Activated naive CD4-positive, alpha-beta T cell treated with anti-CD3 and anti-CD28 coated beads for 36 hours (primary cell): ENCODE measurements around the gene MZF1. TPM values are rescaled to one million over a fixed set of nuclear protein-coding genes. Genes with fewer than 3 reads are reported as not detected.

Experiments used
- CTCF ChIA-PET: fragments of 350-600 bp; sonication (Branson Sonifier 250); formaldehyde crosslinking; loops from one replicate; lab custom pipeline; 2021; ENCODE audit warnings: antibody characterized with exemption; lab: Charles Lee
- DNase-seq: peaks from one replicate; pipeline ENCODE4 v3.0.0-alpha.2; 2020
- H3K27ac Mint-ChIP-seq: one replicate; pipeline ENCODE4 v1.8.0; 2021; ENCODE audit warnings: mild to moderate bottlenecking, mixed read lengths
- H3K27me3 Mint-ChIP-seq: one replicate; pipeline ENCODE4 v1.8.0; 2021; ENCODE audit warnings: low read depth, mixed read lengths
- H3K36me3 Mint-ChIP-seq: one replicate; pipeline ENCODE4 v1.8.0; 2021; ENCODE audit warnings: low read depth, mixed read lengths
- H3K4me1 Mint-ChIP-seq: one replicate; pipeline ENCODE4 v1.8.0; 2021; ENCODE audit warnings: low read depth, mixed read lengths
- H3K4me3 Mint-ChIP-seq: one replicate; pipeline ENCODE4 v1.8.0; 2021; ENCODE audit warnings: mild to moderate bottlenecking, moderate library complexity, mixed read lengths
- H3K9me3 Mint-ChIP-seq: one replicate; pipeline ENCODE4 v1.8.0; 2021; ENCODE audit warnings: mixed read lengths
- intact Hi-C: fragments of 100-400 bp; cut with micrococcal nuclease; formaldehyde crosslinking; loops from one replicate; pipeline ENCODE4 v1.15.1; 2023
- total RNA-seq, 2 experiments: library from RNA; stranded (reverse); gene quantifications; one replicate each; pipeline ENCODE4 v1.2.3, GENCODE V29; 2021

Gene MZF1
- total RNA-seq, 2 experiments from 2014 or later = 13.3 to 13.4 TPM

DNA sequence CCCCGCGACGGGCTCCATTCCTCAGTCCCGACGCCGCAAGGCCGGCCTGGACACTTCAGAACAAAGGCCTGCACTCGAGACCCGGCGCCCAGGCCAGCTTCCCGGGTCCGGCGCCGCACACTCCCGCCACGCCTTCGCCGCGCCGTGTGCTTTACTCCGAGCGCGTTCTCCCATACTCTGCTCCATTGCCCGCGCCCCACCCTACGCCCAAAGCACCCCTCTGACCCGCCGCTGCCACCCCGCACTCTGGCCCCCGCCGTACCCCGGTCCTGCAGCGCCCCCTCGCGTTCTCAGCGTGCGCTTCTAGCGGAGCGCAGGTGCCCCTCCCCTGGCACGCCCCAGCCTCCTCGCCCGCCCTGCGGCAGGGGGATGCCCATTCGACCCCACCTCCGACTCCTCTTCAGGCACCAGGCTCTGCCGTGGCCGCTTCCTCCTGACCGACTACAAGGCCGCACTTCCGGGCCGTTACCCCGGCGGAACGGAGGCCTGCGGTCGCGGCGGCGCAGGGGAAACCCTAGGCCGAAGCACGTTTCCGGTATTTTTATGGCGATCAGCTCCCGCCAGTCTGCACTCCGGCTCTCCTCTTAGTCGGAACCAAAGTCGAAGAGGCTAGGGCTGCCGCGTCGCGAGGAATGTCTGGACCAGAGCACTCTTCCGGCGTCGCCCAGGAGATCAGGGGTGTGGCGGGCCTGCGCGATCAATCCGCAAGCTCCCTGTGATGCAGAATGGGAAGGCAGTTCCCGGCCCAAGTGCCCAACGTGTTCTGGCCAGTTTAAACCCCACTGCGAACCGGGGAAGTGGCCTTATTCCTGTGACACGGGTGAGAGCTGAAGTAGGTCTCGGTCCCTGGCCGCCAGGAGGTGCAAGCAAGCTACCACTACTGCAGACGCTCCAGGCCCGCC is 53.5 kb downstream of the MZF1 start, which contains the start of gene ZBTB45:
Gene ZBTB45 (minus strand): TSS at position 456 of the 902 bp plus-strand sequence. CDS start 2,137 bp downstream, outside the sequence.
- peak within 1 kb of the TSS; percentile 93 for H3K4me3 Mint-ChIP-seq
- DNase-seq = peak; percentile 94
- CTCF ChIA-PET = interaction anchor here (0.6 to 6.4 kb wide), 22 partner anchors 9 to 292 kb away, joined by 3 to 52 read pairs (median 4); partner anchors contain the start of genes CHMP2A, TRIM28 and ZNF544
- H3K27me3 Mint-ChIP-seq = no peaks in the 10 kb centered on the region
- H3K4me1 Mint-ChIP-seq = peaks cover 38% of the 10 kb centered on the region
- H3K36me3 Mint-ChIP-seq = peaks cover 23% of the 10 kb centered on the region
- H3K27ac Mint-ChIP-seq = peak within 1 kb of the TSS; percentile 98
- intact Hi-C loops = loop anchor here (1.0 kb wide), 10 partner anchors 25 to 337 kb away; partner anchors contain the start of genes CHMP2A, MZF1, TRIM28 and ZNF324
- no peaks in the 10 kb centered on the region for H3K9me3 Mint-ChIP-seq

- H3K4me1 Mint-ChIP-seq = peaks cover 40% of the 10 kb centered on the region
- intact Hi-C loops = loop anchor here (1.0 kb wide), 10 partner anchors 25 to 337 kb away; partner anchors contain the start of genes CHMP2A, MZF1, TRIM28 and ZNF324
- peak; percentile 77 for DNase-seq
- H3K4me3 Mint-ChIP-seq = peak overlapping the region; percentile 93
- H3K9me3 Mint-ChIP-seq = no peaks in the 10 kb centered on the region
- CTCF ChIA-PET = interaction anchor here (1.0 to 6.4 kb wide), 9 partner anchors 10 to 62 kb away, joined by 3 to 52 read pairs (median 5); partner anchors contain the start of genes CHMP2A and TRIM28
- H3K27me3 Mint-ChIP-seq = no peaks in the 10 kb centered on the region
- peaks cover 23% of the 10 kb centered on the region for H3K36me3 Mint-ChIP-seq
- H3K27ac Mint-ChIP-seq = peak overlapping the region; percentile 98
These were observed 54.1 kb downstream of the MZF1 start for GRCh38 chr19:58519087-58519354.

GRCh38 chr19:58518256-58519086 is 54.7 kb downstream of the MZF1 start:
- DNase-seq = no peak
- H3K4me1 Mint-ChIP-seq = peaks cover 42% of the 10 kb centered on the region
- intact Hi-C loops = loop anchor here (1.0 kb wide), 10 partner anchors 26 to 336 kb away; partner anchors contain the start of genes CHMP2A, MZF1, TRIM28 and ZNF324
- H3K27ac Mint-ChIP-seq = peak overlapping the region; percentile 98
- peaks cover 23% of the 10 kb centered on the region for H3K36me3 Mint-ChIP-seq
- CTCF ChIA-PET = interaction anchor here (1.0 to 6.4 kb wide), 9 partner anchors 10 to 63 kb away, joined by 3 to 52 read pairs (median 4); partner anchors contain the start of genes CHMP2A and TRIM28
- peak overlapping the region; percentile 93 for H3K4me3 Mint-ChIP-seq
- H3K27me3 Mint-ChIP-seq = no peaks in the 10 kb centered on the region
- no peaks in the 10 kb centered on the region for H3K9me3 Mint-ChIP-seq

DNA sequence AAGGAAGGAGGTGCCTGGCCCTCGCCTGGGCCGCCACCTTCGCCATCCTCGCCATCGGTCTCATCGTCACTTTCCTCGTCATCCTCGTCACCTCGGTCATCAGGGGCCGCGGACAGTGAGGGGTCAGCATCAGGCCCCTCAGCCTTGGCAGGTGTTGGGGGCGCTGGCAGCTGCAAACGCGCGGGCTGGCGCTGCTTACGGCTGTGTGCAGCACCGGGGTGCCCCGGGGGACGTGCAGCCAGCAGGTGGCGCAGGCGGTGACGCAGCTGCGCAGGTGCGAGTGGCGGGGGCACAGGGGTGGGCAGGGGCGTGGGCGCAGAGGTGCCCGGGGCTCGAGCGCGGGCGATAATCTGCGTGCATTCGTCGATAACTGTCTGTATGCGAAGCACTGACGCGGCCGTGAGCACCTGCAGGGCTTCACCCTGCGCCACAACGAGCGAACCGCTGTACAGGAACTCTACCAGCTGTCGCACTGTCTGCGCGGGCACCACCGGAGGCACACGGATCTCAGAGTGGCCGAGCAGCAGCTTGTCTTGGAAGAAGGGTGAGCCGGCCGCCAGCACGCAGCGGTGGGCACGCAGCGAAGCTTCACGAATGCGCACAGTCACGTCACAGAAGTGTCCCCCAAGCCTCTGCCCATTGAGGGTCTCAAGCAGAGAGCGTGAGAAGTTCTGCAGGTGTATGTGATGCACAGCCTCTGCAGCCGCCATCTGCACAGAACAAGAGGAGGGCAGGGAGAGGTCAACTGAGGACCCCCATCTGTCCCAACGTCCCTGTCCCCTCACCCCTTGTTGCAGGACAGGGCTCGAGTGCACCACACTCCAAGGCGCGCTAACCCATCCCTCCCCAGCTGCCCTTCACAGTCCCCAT is 55.9 kb downstream of the MZF1 start:
- peaks cover 23% of the 10 kb centered on the region for H3K36me3 Mint-ChIP-seq
- CTCF ChIA-PET = interaction anchor here (0.6 to 6.4 kb wide), 4 partner anchors 37 to 64 kb away, joined by 3 to 52 read pairs (median 4); partner anchors contain the start of gene CHMP2A
- intact Hi-C loops = no loop called here
- H3K27me3 Mint-ChIP-seq = no peaks in the 10 kb centered on the region
- peaks cover 47% of the 10 kb centered on the region for H3K4me1 Mint-ChIP-seq
- DNase-seq = no peak
- H3K9me3 Mint-ChIP-seq = no peaks in the 10 kb centered on the region
- H3K4me3 Mint-ChIP-seq = no peak overlapping the region
- no peak overlapping the region for H3K27ac Mint-ChIP-seq

- H3K9me3 Mint-ChIP-seq = no peaks in the 10 kb centered on the region
- no peaks in the 10 kb centered on the region for H3K27me3 Mint-ChIP-seq
- DNase-seq = no peak
- H3K4me1 Mint-ChIP-seq = peaks cover 46% of the 10 kb centered on the region
- CTCF ChIA-PET = interaction anchor here (0.6 to 6.4 kb wide), 3 partner anchors 38 to 65 kb away, joined by 3 to 52 read pairs (median 3); partner anchors contain the start of gene CHMP2A
- H3K36me3 Mint-ChIP-seq = peaks cover 23% of the 10 kb centered on the region
- H3K27ac Mint-ChIP-seq = no peak overlapping the region
- intact Hi-C loops = no loop called here
- peak overlapping the region; percentile 88 for H3K4me3 Mint-ChIP-seq
These were observed 56.8 kb downstream of the MZF1 start for GRCh38 chr19:58516246-58516836.

DNA sequence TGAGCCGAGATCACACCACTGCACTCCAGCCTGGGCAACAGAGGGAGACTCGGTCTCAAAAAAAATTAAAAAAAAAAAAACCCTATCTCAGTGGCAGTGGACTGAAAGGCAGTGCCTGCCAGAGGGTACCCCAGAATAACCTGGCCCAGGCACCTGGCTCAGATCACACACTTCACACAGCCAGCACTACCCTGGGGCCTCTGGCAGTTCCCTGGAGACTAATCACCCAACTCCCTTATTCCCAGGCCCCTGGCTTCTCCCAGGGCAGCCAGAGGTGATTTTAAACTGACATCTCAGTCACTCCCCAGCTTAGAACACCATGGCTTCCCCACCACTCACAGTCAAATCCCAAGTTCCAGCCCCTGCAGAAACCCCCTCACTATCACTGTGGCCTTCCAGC is 57.9 kb downstream of the MZF1 start:
- H3K4me1 Mint-ChIP-seq = peaks cover 40% of the 10 kb centered on the region
- intact Hi-C loops = no loop called here
- peaks cover 23% of the 10 kb centered on the region for H3K36me3 Mint-ChIP-seq
- H3K27me3 Mint-ChIP-seq = no peaks in the 10 kb centered on the region
- H3K4me3 Mint-ChIP-seq = peak overlapping the region; percentile 88
- H3K27ac Mint-ChIP-seq = peak overlapping the region; percentile 13
- no peak for DNase-seq
- CTCF ChIA-PET = interaction anchor here (1.8 kb wide), 1 partner anchor 66 kb away, joined by 16 read pairs; no protein-coding TSS in a partner anchor
- H3K9me3 Mint-ChIP-seq = no peaks in the 10 kb centered on the region

GRCh38 chr19:58514564-58515022 is 58.5 kb downstream of the MZF1 start:
- H3K4me1 Mint-ChIP-seq = peaks cover 38% of the 10 kb centered on the region
- no peaks in the 10 kb centered on the region for H3K27me3 Mint-ChIP-seq
- H3K4me3 Mint-ChIP-seq = peak overlapping the region; percentile 88
- H3K9me3 Mint-ChIP-seq = no peaks in the 10 kb centered on the region
- peak overlapping the region; percentile 83 for H3K27ac Mint-ChIP-seq
- peaks cover 22% of the 10 kb centered on the region for H3K36me3 Mint-ChIP-seq
- intact Hi-C loops = loop anchor here (1.0 kb wide), 5 partner anchors 15 to 106 kb away; partner anchors contain the start of genes MZF1, UBE2M and ZNF584
- CTCF ChIA-PET = interaction anchor here (0.6 to 1.8 kb wide), 11 partner anchors 9 to 67 kb away, joined by 3 to 16 read pairs (median 3); partner anchors contain the start of genes CHMP2A and TRIM28
- no peak for DNase-seq

- peak; percentile 96 for DNase-seq
- no peaks in the 10 kb centered on the region for H3K9me3 Mint-ChIP-seq
- H3K4me1 Mint-ChIP-seq = peaks cover 36% of the 10 kb centered on the region
- no peaks in the 10 kb centered on the region for H3K27me3 Mint-ChIP-seq
- H3K36me3 Mint-ChIP-seq = peaks cover 19% of the 10 kb centered on the region
- peak overlapping the region; percentile 88 for H3K4me3 Mint-ChIP-seq
- H3K27ac Mint-ChIP-seq = peak overlapping the region; percentile 83
- CTCF ChIA-PET = interaction anchor here (0.6 to 1.8 kb wide), 12 partner anchors 9 to 67 kb away, joined by 3 to 16 read pairs (median 4); partner anchors contain the start of genes CHMP2A and TRIM28
- intact Hi-C loops = loop anchor here (1.0 kb wide), 5 partner anchors 15 to 106 kb away; partner anchors contain the start of genes MZF1, UBE2M and ZNF584
These were observed 59.2 kb downstream of the MZF1 start for GRCh38 chr19:58513694-58514563.

GRCh38 chr19:58513213-58513693 is 59.9 kb downstream of the MZF1 start:
- Mint-ChIP-seq H3K36me3 (peaks cover 17% of the 10 kb centered on the region), H3K4me3 (peak overlapping the region; percentile 88), H3K27me3 (no peaks in the 10 kb centered on the region), H3K4me1 (peaks cover 29% of the 10 kb centered on the region), H3K27ac (peak overlapping the region; percentile 83), H3K9me3 (no peaks in the 10 kb centered on the region)
- DNase-seq = no peak
- intact Hi-C loops = no loop called here
- CTCF ChIA-PET = interaction anchor here (0.9 to 1.8 kb wide), 7 partner anchors 10 to 197 kb away, joined by 3 to 16 read pairs (median 3); partner anchors contain the start of gene CHMP2A
